Measurements from ENCODE around the gene OR10G6. TPM values are rescaled to one million over a fixed set of nuclear protein-coding genes. Genes with fewer than 3 reads are reported as not detected.
"Not testable (repeated sequence)": the region's sequence is repeated elsewhere in the genome, so short reads cannot be mapped to it uniquely, and the experiment has no call there.

Gene OR10G6
- total RNA-seq, 4 donors from 2014 or later, result not detected

GRCh38 chr11:124036666-124037065 lies 41.7 kb upstream of the OR10G6 start:
- TF ChIP-seq POLR2A (IDR thresholded peaks at IDR 0.05) (no peak), POLR2AphosphoS5 (IDR thresholded peaks at IDR 0.05) (no peak), CTCF (IDR thresholded peaks at IDR 0.05) (no peak), EP300 (IDR thresholded peaks at IDR 0.05; ENCODE audit: low read depth) (no peak)
- 56 to 63% methylated on average over 1 of the region's 1 CpG for WGBS, 2 donors (ENCODE audit: low coverage in 1 of 2)
- H3K27me3 ChIP-seq, result no peaks in the 10 kb centered on the region
- no peaks in the 10 kb centered on the region for H3K9me3 ChIP-seq
- H3K27ac ChIP-seq, result no peak overlapping the region
- no peaks in the 10 kb centered on the region for H3K36me3 ChIP-seq
- intact Hi-C loops (cut with DNase I; ENCODE audit: low total_unique reads), result no loop called here
- H3K4me3 ChIP-seq, result no peak overlapping the region
- H3K4me1 ChIP-seq, result no peaks in the 10 kb centered on the region
- DNase-seq, result no peak
- in situ Hi-C loops (cut with MboI; ENCODE audit: low pct_ligation_motif_present in 1 of 4, low pct_unique_long_range_greater_than_20kb in 1 of 4, low sequenced_read_pairs in 3 of 4), result no loop called here

GRCh38 chr11:124026498-124026897 lies 31.5 kb upstream of the OR10G6 start, which contains the start of gene OR10G8:
OR10G8 (plus strand) TSS chr11:124026798; CDS start chr11:124029623, 2,825 bp downstream.
- H3K4me1 ChIP-seq, result no peaks in the 10 kb centered on the region
- no peak within 1 kb of the TSS for H3K4me3 ChIP-seq
- no peak within 1 kb of the TSS for H3K27ac ChIP-seq
- TF ChIP-seq EP300 (IDR thresholded peaks at IDR 0.05; ENCODE audit: low read depth), result no peak
- no peaks in the 10 kb centered on the region for H3K27me3 ChIP-seq
- 64 to 73% methylated on average over 2 of the region's 2 CpGs for WGBS, 2 donors (ENCODE audit: low coverage in 1 of 2)
- intact Hi-C loops (cut with DNase I; ENCODE audit: low total_unique reads) (no loop called here), in situ Hi-C loops (cut with MboI; ENCODE audit: low pct_ligation_motif_present in 1 of 4, low pct_unique_long_range_greater_than_20kb in 1 of 4, low sequenced_read_pairs in 3 of 4) (no loop called here)
- DNase-seq, result no peak
- H3K9me3 ChIP-seq, result no peaks in the 10 kb centered on the region
- H3K36me3 ChIP-seq, result no peaks in the 10 kb centered on the region

GRCh38 chr11:124015837-124016236 lies 20.9 kb upstream of the OR10G6 start:
- in situ Hi-C loops (cut with MboI; ENCODE audit: low pct_ligation_motif_present in 1 of 4, low pct_unique_long_range_greater_than_20kb in 1 of 4, low sequenced_read_pairs in 3 of 4); H3K4me1 ChIP-seq; H3K27me3 ChIP-seq; H3K36me3 ChIP-seq; H3K9me3 ChIP-seq; intact Hi-C loops (cut with DNase I; ENCODE audit: low total_unique reads); H3K27ac ChIP-seq; H3K4me3 ChIP-seq; DNase-seq: not testable (repeated sequence)
- WGBS, 2 donors (ENCODE audit: low coverage in 1 of 2), result 90% methylated on average over 5 of the region's 9 CpGs; no CpG with 5 or more reads in 1 of the 2 donors

- TF ChIP-seq CTCF (IDR thresholded peaks at IDR 0.05) (no peak), POLR2A (IDR thresholded peaks at IDR 0.05) (no peak), EP300 (IDR thresholded peaks at IDR 0.05; ENCODE audit: low read depth) (no peak), POLR2AphosphoS5 (IDR thresholded peaks at IDR 0.05) (no peak)
- Histone ChIP-seq H3K27ac (no peak within 1 kb of the TSS), H3K4me3 (no peak within 1 kb of the TSS), H3K27me3 (no peaks in the 10 kb centered on the region), H3K36me3 (no peaks in the 10 kb centered on the region), H3K9me3 (no peaks in the 10 kb centered on the region), H3K4me1 (no peaks in the 10 kb centered on the region)
- no peak for DNase-seq
- in situ Hi-C loops (cut with MboI; ENCODE audit: low pct_ligation_motif_present in 1 of 4, low pct_unique_long_range_greater_than_20kb in 1 of 4, low sequenced_read_pairs in 3 of 4) (no loop called here), intact Hi-C loops (cut with DNase I; ENCODE audit: low total_unique reads) (no loop called here)
- WGBS, 2 donors (ENCODE audit: low coverage in 1 of 2), result 75 to 94% methylated on average over 2 of the region's 2 CpGs
Measured at GRCh38 chr11:124012697-124013096, 17.7 kb upstream of the OR10G6 start, which contains the start of gene OR10G4. OR10G4 (plus strand) TSS chr11:124012997; CDS start chr11:124015575, 2,578 bp downstream.

GRCh38 chr11:123979311-123979710 lies 15.7 kb downstream of the OR10G6 start:
- Histone ChIP-seq H3K36me3 (no peaks in the 10 kb centered on the region), H3K4me3 (no peak overlapping the region), H3K9me3 (no peaks in the 10 kb centered on the region), H3K4me1 (no peaks in the 10 kb centered on the region), H3K27ac (no peak overlapping the region), H3K27me3 (no peaks in the 10 kb centered on the region)
- no peak for DNase-seq
- in situ Hi-C loops (cut with MboI; ENCODE audit: low pct_ligation_motif_present in 1 of 4, low pct_unique_long_range_greater_than_20kb in 1 of 4, low sequenced_read_pairs in 3 of 4) (no loop called here), intact Hi-C loops (cut with DNase I; ENCODE audit: low total_unique reads) (no loop called here)
- TF ChIP-seq EP300 (IDR thresholded peaks at IDR 0.05; ENCODE audit: low read depth), result no peak
- TF ChIP-seq POLR2A (IDR thresholded peaks at IDR 0.05), result no peak
- no peak for TF ChIP-seq POLR2AphosphoS5 (IDR thresholded peaks at IDR 0.05)
- no peak for TF ChIP-seq CTCF (IDR thresholded peaks at IDR 0.05)
- WGBS, 2 donors (ENCODE audit: low coverage in 1 of 2), result 80 to 85% methylated on average over 1 to 5 of the region's 5 CpGs

Data from transverse colon (tissue), 4 donors.